H54 (cell line): Measurements from ENCODE around the gene DCAF11.

Experiments used
- DNase-seq: peaks from one replicate; pipeline ENCODE4 v3.0.0; 2011; ENCODE audit warnings: low spot score, mixed read lengths; ENCODE audit not compliant: insufficient read length
- FAIRE-seq: peaks from 3 replicates; lab custom pipeline; 2011; peaks lifted over from hg19 to GRCh38; lab: Jason Lieb, UNC
- POLR2A ChIP-seq: IDR thresholded peaks from 2 replicates; pipeline ENCODE4 v1.6.1; 2011; ENCODE audit warnings: low read depth, mild to moderate bottlenecking, low read length

DCAF11 gene

DNA sequence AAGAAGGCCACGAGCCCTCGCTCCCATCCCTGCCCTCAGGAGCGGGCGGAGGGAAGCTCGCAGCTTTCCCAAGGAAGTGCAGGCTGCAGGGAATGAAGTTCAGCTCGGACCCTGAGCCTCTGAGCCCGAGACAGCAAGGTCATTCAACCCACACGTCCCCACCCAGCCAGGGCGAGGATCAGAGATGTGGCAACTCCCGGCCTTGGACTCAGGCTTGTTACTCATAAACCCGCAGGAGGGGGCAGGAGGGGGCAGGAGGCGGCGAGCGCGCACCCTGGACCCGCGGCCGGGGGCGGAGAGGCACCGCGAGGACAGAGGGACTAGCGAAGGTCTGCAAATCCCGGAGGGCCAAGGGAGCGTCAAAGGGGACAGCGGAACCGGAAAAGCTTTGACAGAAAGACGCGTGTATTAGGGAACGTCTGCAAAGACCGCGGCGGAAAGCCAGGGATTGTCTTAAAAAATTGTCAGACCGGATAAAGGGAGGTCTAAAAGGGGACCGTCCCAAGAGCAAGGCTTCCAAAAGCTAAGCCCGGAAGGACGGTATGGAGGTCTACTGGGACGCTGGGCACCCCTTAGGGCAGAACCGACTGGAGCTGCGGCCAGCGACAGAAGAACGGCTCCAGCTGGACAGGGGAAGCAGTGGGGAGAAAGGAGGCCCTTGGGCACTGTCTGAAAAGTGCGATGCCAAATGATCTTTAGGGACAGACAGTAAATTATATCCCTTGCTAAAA, 611 bp upstream of the DCAF11 start:
- no peak for FAIRE-seq
- DNase-seq, result peak; percentile 60
- TF ChIP-seq POLR2A, result peak; percentile 46

DNA sequence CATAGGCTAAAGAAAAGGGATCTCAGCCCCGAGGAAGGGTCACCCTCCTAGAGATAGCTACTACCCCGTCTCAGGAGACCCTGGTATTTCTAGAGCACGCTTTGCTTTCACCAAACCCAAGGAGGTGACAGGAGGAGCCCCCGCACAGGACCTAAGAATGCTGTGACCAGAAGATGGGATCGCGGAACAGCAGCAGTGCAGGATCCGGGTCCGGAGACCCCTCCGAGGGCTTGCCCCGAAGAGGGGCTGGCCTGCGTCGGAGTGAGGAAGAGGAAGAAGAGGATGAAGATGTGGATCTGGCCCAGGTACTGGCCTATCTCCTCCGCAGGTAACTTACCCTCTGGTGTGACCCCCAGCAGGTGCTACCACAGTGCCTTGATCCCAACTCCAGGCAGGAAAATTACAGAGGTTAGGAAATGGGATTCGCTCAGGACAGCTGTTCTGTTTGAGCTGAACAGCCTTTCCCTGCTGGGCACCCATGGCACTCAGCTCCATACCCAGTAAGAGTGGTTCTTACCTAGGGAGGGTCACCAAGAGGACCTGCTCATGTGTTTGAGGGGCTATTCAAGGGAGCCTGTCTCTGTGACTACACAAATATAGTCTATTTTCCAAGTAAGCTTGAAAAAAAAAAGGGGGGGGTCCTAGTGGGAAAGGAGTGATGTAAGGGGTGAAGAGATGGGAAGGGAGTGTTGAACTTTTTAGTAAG, 998 bp downstream of the DCAF11 start:
- DNase-seq (no peak), FAIRE-seq (no peak)

DNA sequence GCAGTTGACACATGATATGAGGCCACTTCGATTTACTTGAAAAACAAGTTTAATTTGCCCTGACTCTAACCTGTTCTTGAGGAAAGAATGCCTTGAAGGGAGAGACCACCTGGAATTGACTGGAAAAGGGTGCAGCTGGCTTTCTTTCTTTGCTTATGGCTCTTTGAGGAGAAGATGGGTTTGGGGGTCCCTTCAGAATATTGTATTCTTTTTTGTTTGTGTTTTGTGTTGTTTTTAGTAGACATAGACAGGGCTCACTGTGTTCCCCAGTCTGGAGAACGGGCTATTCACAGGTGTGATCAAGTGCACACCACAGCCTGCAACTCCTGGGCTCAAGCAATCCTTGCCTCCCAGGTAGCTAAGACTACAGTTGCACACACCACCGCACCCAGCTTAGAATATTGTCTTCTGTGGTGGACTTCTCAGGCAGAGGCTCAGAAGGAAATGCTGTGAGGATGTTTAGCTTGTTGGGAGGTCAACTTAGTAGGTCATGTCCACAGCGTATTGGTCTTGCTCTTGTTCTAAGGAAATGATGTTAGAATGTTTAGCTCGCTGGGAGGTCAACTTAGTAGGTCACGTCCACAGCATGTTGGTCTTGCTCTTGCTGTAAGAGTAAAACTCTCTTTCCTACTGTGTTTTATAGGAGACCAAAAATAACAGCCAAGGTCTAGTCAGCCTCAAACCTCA, 1.7 kb downstream of the DCAF11 start:
- DNase-seq (no peak), FAIRE-seq (no peak)
- no peak for TF ChIP-seq POLR2A

More for the DNA sequence above, 998 bp downstream of the DCAF11 start:
- TF ChIP-seq POLR2A, result no peak

DNA sequence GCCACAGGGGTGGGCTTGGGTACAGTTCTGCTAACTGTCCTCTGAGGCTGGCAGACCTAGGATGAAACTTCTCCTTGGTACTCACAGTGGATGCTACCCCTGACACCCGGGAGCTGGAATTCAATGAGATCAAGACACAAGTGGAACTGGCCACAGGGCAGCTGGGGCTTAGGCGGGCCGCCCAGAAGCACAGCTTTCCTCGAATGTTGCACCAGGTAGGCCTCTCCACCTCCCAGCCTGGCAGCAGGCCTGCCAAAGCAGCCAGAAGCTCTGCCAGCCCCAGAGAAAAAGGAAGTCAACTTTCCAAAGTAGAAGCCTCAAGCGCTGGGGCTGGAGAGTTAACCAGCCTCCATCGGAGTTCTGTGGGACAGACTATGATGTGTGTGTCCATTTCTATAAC, 2.6 kb downstream of the DCAF11 start:
- TF ChIP-seq POLR2A, result no peak
- DNase-seq (no peak), FAIRE-seq (no peak)

DNA sequence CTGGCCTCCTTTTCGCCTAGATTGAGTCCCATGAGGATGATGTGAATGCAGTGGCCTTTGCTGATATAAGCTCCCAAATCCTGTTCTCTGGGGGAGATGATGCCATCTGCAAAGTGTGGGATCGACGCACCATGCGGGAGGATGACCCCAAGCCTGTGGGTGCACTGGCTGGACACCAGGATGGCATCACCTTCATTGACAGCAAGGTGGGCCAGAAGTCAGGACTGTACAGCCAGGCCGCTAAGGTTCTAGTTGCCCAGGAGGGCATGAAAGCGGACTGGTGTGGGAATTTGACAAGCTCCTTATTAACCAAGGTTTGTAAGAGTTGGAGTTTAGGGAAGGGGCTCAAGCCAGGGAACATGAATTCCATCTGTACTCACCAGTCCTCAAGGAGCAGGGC, 5.1 kb downstream of the DCAF11 start:
- FAIRE-seq, result no peak
- TF ChIP-seq POLR2A, result no peak
- no peak for DNase-seq

DNA sequence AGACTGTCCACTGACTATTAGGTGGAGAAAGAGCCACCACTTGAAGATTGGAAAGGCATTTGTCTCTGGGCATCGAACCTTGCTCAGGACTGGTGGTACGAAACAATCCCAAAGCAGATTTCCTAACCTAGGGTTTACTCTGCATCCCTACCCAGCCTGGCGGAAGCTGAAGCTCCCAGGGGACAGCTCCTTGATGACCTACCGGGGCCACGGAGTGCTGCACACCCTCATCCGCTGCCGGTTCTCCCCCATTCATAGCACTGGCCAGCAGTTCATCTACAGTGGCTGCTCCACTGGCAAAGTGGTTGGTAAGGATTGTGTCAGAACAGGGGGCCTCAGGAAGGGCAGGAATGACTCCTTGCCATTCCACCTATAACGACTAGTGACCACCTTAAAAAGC, 6.6 kb downstream of the DCAF11 start:
- FAIRE-seq, result no peak
- DNase-seq, result no peak
- no peak for TF ChIP-seq POLR2A

DNA sequence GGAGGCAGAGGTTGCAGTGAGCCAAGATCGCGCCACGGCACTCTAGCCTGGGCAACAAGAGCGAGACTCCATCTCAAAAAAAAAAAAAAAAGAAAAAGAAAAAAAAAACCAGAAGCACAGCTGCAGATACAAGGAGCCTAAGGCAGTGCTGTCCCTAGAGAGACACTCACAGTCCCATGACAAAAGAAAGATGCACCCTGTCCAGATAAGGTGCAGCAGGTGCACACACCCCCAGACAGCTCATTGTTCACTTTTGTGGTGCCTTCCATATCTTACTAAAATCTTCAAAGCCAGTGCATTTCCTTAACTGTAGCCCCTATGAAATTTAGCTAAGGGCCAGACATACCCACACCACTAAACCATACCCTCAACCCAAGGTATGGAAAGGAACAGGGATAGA, 7.8 kb downstream of the DCAF11 start:
- FAIRE-seq, result no peak
- no peak for TF ChIP-seq POLR2A
- no peak for DNase-seq

DNA sequence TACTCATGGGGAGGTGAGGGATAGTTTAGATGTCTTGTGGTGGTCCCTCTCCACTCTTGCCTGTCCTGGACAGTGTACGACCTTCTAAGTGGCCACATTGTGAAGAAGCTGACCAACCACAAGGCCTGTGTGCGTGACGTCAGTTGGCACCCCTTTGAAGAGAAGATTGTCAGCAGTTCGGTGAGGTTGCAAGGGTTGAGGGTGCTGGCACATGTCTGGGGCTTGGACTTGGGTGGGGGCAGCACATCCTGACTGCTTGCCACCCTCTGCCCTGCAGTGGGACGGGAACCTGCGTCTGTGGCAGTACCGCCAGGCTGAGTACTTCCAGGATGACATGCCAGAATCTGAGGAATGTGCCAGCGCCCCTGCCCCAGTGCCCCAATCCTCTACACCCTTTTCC, 8.3 kb downstream of the DCAF11 start:
- FAIRE-seq (no peak), DNase-seq (no peak)
- TF ChIP-seq POLR2A, result no peak

DNA sequence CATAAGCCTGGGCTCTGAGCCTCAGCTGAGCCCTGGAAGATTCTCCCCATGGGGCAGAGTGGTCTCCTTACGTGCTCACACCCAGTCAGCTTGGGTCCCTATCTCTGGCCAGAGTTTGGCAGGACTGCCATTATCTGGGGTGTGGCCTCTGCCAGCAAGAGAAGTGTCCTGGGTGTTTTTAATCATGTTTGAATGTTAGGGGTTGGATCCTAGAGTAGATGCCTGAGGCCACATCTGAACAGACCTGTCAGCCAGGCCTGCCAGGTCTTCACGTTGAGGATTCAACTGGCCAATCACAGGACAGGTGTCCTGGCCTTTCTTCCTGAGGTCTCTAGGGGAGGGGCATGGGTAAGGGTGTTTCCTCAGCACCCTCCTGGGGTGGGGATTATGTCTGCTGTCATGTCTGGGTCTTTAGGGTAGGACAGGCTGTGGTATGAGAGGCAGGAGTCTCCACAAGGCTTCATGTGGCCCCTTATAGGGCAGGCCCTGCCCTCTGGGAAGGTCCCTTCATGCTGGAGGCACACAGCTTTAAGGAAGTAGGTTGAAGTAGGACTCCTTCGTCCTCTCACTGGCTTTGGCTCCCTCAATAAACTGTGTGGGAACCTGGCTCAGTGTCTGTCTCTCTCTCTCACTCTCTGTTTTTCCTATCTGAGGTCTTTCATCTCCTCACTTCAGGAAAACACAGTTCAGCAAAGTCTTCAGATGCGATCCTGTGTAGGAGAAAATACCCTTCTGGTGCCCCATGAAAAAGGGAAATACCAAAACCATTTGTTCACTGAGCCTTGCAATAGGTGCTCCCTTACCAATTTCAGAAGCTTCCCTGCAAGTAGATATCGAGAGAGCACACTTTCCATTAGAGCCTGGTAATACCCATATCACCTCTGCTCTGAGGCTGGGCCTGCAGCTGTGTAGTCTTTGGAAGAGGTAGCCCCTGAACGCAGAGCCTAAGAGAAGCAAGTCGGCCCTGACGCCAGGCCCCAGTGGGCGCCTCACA, 9.1 kb downstream of the DCAF11 start:
- DNase-seq (no peak), FAIRE-seq (no peak)
- no peak for TF ChIP-seq POLR2A

DNA sequence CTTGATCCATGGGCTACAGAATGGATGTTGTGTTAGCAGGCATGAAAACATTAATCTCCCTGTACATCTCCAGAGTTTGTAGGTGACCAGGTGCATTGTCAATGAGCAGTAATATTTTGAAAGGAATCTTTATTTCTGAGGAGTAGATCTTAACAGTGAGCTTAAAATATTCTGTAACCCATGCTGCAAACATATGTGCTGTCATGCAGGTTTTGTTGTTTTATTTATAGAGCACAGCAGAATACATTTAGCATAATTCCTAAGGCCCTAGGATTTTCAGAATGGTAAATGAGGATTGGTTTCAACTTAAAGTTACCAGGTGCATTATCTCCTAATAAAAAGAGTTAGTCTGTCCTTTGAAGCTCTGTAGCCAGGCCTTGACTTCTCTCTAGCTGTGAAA, 12.4 kb downstream of the DCAF11 start:
- FAIRE-seq (no peak), DNase-seq (no peak)
- TF ChIP-seq POLR2A, result no peak

DNA sequence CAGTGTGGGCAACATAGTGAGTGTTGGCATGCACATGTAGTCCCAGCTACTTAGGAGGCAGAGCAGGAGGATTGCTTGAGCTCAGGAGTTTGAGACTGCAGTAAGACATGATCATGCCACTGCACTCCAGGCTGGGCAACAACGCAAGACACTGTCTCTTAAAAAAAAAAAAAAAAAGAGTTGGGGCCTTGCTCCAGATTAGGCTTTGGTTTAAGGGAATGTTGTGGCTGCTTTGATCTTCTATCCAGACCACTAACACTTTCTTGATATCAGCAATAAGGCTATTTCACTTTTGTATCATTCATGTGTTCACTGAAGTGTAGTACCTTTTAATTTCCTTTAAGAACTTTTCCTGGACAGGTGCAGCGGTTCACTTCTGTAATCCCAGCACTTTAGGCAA, 13.1 kb downstream of the DCAF11 start:
- TF ChIP-seq POLR2A, result no peak
- DNase-seq (no peak), FAIRE-seq (no peak)

DNA sequence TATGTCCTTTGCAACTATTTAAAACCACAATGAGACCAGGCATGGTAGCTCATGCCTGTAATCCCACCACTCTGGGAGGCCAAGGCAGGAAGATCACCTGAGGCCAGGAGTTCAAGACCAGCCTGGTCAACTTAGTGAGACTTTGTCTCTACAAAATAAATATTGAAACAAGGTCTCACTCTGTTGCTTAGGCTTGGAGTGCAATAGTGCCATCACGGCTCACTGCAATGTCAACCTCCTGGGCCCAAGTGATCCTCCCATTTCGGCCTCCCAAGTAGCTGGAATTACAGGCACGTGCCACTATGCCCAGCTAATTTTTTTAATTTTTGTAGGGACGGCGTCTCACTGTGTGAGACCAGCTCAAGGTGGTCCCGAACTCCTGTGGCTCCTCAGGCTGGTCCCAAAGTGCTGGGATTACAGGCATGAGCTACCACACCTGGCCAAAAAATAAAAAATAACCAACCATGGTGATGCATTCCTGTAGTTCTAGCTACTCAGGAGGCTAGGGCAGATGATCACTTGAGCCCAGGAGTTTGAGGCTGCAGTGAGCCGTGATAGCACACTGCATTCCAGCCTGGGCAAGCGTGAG, 14.9 kb downstream of the DCAF11 start:
- no peak for TF ChIP-seq POLR2A

DNA sequence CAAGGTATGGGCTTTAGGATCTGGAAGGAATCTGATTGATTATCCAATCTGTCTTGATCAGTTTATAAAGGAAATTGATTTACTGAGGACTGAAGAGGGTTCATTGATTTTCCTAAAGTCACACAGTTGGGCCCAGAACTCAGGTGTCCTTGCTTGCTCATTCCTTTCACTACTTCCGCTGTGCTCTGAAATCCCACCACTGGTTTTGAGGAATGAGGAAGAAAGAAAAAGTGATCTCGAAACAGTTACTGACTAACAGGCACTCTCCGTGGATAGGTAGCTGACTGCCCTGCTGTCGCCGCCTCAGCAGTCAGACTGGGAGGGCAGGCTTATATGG, 15.8 kb downstream of the DCAF11 start, which contains the start of gene FITM1:
Gene FITM1 (plus strand): TSS at position 280 of the 337 bp plus-strand sequence. CDS start 905 bp downstream, outside the sequence.
- FAIRE-seq (no peak), DNase-seq (no peak)
- no peak for TF ChIP-seq POLR2A

More for the DNA sequence above, 14.9 kb downstream of the DCAF11 start:
- FAIRE-seq, result no peak
- no peak for DNase-seq
